A549 (cell line): Measurements from ENCODE around the gene CEP63. TPM values are rescaled to one million over a fixed set of nuclear protein-coding genes. Genes with fewer than 3 reads are reported as not detected.

ENCODE experiments used
- ATAC-seq, 2 experiments: fragments of 200-7000 bp in 1 of 2; fragments of >200 bp in 1 of 2; cut with Nextera tagmentation in 1 of 2; cut with Tn5 transposase in 1 of 2; 3 replicates each; pipeline versions ENCODE4 v1.8.0 to v1.9.1; 2018 to 2020; ENCODE audit warnings: mild to moderate bottlenecking in 1 of 2, moderate library complexity in 1 of 2
- CTCF ChIA-PET: fragments of 300-600 bp; sonication (Branson Sonifier 250); formaldehyde crosslinking; extraction: SDS; loops from one replicate; lab custom pipeline; 2021; ENCODE audit warnings: antibody characterized with exemption, inconsistent platforms; lab: Yijun Ruan, JAX
- POLR2A ChIA-PET: fragments of 350-600 bp; formaldehyde crosslinking; extraction: SDS; loops from one replicate; lab custom pipeline; 2021; ENCODE audit warnings: antibody characterized with exemption, inconsistent platforms; lab: Yijun Ruan, JAX
- DNase-seq, 2 experiments: peaks; one replicate each; pipeline versions ENCODE4 v3.0.0 to v3.0.0-alpha.2; 2011 to 2016; ENCODE audit warnings: low read depth in 1 of 2, low spot score in 1 of 2
- FAIRE-seq: peaks from 2 replicates; lab custom pipeline; 2011; peaks lifted over from hg19 to GRCh38; lab: Jason Lieb, UNC
- H3K27ac ChIP-seq, 2 experiments: fragments of >200 bp; sonication (Bioruptor Twin); formaldehyde crosslinking; 3 replicates each; pipeline ENCODE4 v1.5.1; 2016 to 2017
- H3K4me1 ChIP-seq: fragments of >200 bp; sonication (Bioruptor Twin); formaldehyde crosslinking; 3 replicates; pipeline ENCODE4 v1.6.1; 2016
- H3K4me2 ChIP-seq: fragments of >200 bp; sonication (Bioruptor Twin); formaldehyde crosslinking; 3 replicates; pipeline ENCODE4 v1.6.1; 2016
- H3K4me3 ChIP-seq: fragments of >200 bp; sonication (Bioruptor Twin); formaldehyde crosslinking; 3 replicates; pipeline ENCODE4 v1.5.1; 2016
- H3K9me3 ChIP-seq: fragments of >200 bp; sonication (Bioruptor Twin); formaldehyde crosslinking; 3 replicates; pipeline ENCODE4 v1.6.1; 2016
- ATOH8 ChIP-seq: fragments of 250-450 bp; sonication (Bioruptor Pico); IDR thresholded peaks from 2 replicates; pipeline ENCODE4 v1.5.0; 2020; ENCODE audit warnings: low read depth, mild to moderate bottlenecking, moderate library complexity
- CBX2 ChIP-seq: fragments of 200-600 bp; sonication (generic); IDR thresholded peaks from 2 replicates; pipeline ENCODE4 v1.6.1; 2016; ENCODE audit warnings: low read depth, mild to moderate bottlenecking, borderline replicate concordance
- CBX8 ChIP-seq: fragments of 200-600 bp; sonication (generic); IDR thresholded peaks from 2 replicates; pipeline ENCODE4 v1.6.1; 2016
- CHD2 ChIP-seq: fragments of 150-350 bp; IDR thresholded peaks from 2 replicates; pipeline ENCODE4 v1.6.1; 2014; ENCODE audit warnings: low read length; ENCODE audit not compliant: partially characterized antibody
- CHD4 ChIP-seq: fragments of 200-600 bp; sonication (generic); IDR thresholded peaks from 2 replicates; pipeline ENCODE4 v1.6.1; 2016; ENCODE audit warnings: antibody characterized with exemption, mild to moderate bottlenecking, borderline replicate concordance
- EHMT2 ChIP-seq: fragments of 200-600 bp; sonication (generic); IDR thresholded peaks from 2 replicates; pipeline ENCODE4 v1.6.1; 2016; ENCODE audit warnings: antibody characterized with exemption, low read depth, mild to moderate bottlenecking, moderate library complexity
- ELK1 ChIP-seq: fragments of 150-350 bp; IDR thresholded peaks from 2 replicates; pipeline ENCODE4 v1.6.1; 2014; ENCODE audit warnings: low read depth, mild to moderate bottlenecking, low read length
- EP300 ChIP-seq, 2 experiments: fragments of >200 bp; sonication (Bioruptor Twin); formaldehyde crosslinking; IDR thresholded peaks; 2 replicates in 1 of 2; 3 replicates in 1 of 2; pipeline ENCODE4 v1.6.1; 2016 to 2017
- ESRRA ChIP-seq: fragments of 150-350 bp; IDR thresholded peaks from 2 replicates; pipeline ENCODE4 v1.6.1; 2014; ENCODE audit warnings: mild to moderate bottlenecking, low read length, borderline replicate concordance
- FOSB ChIP-seq: fragments of 250-450 bp; sonication (Bioruptor Pico); IDR thresholded peaks from 2 replicates; pipeline ENCODE4 v1.5.0; 2020; ENCODE audit warnings: mild to moderate bottlenecking, moderate library complexity
- FOSL2 ChIP-seq, 2 experiments: fragments of 450-650 bp in 1 of 2; fragments of >200 bp in 1 of 2; sonication (Bioruptor Twin) in 1 of 2; formaldehyde crosslinking; IDR thresholded peaks; 2 replicates each; pipeline versions ENCODE4 v1.5.0 to v1.6.1; 2016 to 2020; ENCODE audit warnings: mild to moderate bottlenecking in 1 of 2, moderate library complexity in 1 of 2
- HMGXB4 ChIP-seq: fragments of 250-450 bp; sonication (Bioruptor Pico); IDR thresholded peaks from 2 replicates; pipeline ENCODE4 v1.5.0; 2021; ENCODE audit warnings: mild to moderate bottlenecking, moderate library complexity, borderline replicate concordance
- JUN ChIP-seq, 2 experiments: fragments of >200 bp; sonication (Bioruptor Twin); formaldehyde crosslinking; IDR thresholded peaks; 2 replicates in 1 of 2; 3 replicates in 1 of 2; pipeline ENCODE4 v1.6.1; 2016 to 2017
- KDM1A ChIP-seq: fragments of 200-600 bp; sonication (generic); IDR thresholded peaks from 2 replicates; pipeline ENCODE4 v1.6.1; 2016; ENCODE audit warnings: low read depth, mild to moderate bottlenecking
- KDM5A ChIP-seq: fragments of 200-600 bp; sonication (generic); IDR thresholded peaks from 2 replicates; pipeline ENCODE4 v1.6.1; 2016; ENCODE audit warnings: antibody characterized with exemption, mild to moderate bottlenecking
- MYC ChIP-seq: IDR thresholded peaks from 2 replicates; pipeline ENCODE4 v1.6.1; 2012; ENCODE audit warnings: mild to moderate bottlenecking, inconsistent platforms, low read length, improper control_type of control experiment, borderline replicate concordance
- NR3C1 ChIP-seq: fragments of >200 bp; sonication (Bioruptor Twin); formaldehyde crosslinking; IDR thresholded peaks from 3 replicates; pipeline ENCODE4 v1.6.1; 2017
- PBX3 ChIP-seq: IDR thresholded peaks from 2 replicates; pipeline ENCODE4 v1.6.1; 2012
- PHF8 ChIP-seq: fragments of 200-600 bp; sonication (generic); IDR thresholded peaks from 2 replicates; pipeline ENCODE4 v1.6.1; 2016; ENCODE audit warnings: low read depth, mild to moderate bottlenecking, antibody characterized with exemption, moderate library complexity, borderline replicate concordance
- POLR2A ChIP-seq: IDR thresholded peaks from 2 replicates; pipeline ENCODE4 v1.6.1; 2012; ENCODE audit warnings: mild to moderate bottlenecking, low read length
- POLR2AphosphoS2 ChIP-seq: conservative IDR thresholded peaks from 2 replicates; pipeline ENCODE4 v1.6.1; 2012; ENCODE audit warnings: low read length, improper control_type of control experiment, inconsistent platforms
- RFX5 ChIP-seq: fragments of 450-650 bp; IDR thresholded peaks from 2 replicates; pipeline ENCODE4 v1.7.1; 2014; ENCODE audit warnings: antibody characterized with exemption, mild to moderate bottlenecking, moderate library complexity
- SMC3 ChIP-seq: fragments of >200 bp; sonication (Bioruptor Twin); formaldehyde crosslinking; IDR thresholded peaks from 3 replicates; pipeline ENCODE4 v1.6.1; 2018; ENCODE audit warnings: inconsistent platforms
- TFCP2L1 ChIP-seq: fragments of 250-450 bp; sonication (Bioruptor Pico); IDR thresholded peaks from 2 replicates; pipeline ENCODE4 v1.5.0; 2021; ENCODE audit warnings: mild to moderate bottlenecking
- TP53 ChIP-seq: fragments of 250-450 bp; sonication (Bioruptor Pico); IDR thresholded peaks from 2 replicates; pipeline ENCODE4 v1.5.0; 2021; ENCODE audit warnings: mild to moderate bottlenecking, moderate library complexity
- ZFP36 ChIP-seq: fragments of 450-650 bp; IDR thresholded peaks from 2 replicates; pipeline ENCODE4 v1.6.1; 2014; ENCODE audit warnings: borderline replicate concordance; ENCODE audit not compliant: partially characterized antibody
- ZNF302 ChIP-seq: fragments of 250-450 bp; sonication (Bioruptor Pico); IDR thresholded peaks from 2 replicates; pipeline ENCODE4 v1.9.0; 2021; ENCODE audit warnings: inconsistent platforms, mild to moderate bottlenecking, moderate library complexity
- WGBS: methylation state at CpG from one replicate; pipeline ENCODE4 v1.1.6; 2017; ENCODE audit errors: missing lambda C conversion rate; 5-methylcytosine and 5-hydroxymethylcytosine counted together
- polyA plus RNA-seq, 4 experiments: library from polyadenylated mRNA; depleted of rRNA in 3 of 4; stranded (reverse); fragments of >200 nt; fragmentation: RNase III in 1 of 4; extraction: RNeasy Plus Mini Kit Qiagen cat#74134 plus additional on column Dnase treatment in 1 of 4; gene quantifications; 2 replicates in 3 of 4; 3 replicates in 1 of 4; pipeline ENCODE4 v1.2.3, GENCODE V29; 2011 to 2017
- TF ChIP-seq, protein P1 (sequence below): fragments of >200 bp; sonication (Bioruptor Twin); formaldehyde crosslinking; IDR thresholded peaks from 3 replicates; pipeline ENCODE4 v1.6.1; 2016
- TF ChIP-seq, protein P2 (sequence below): IDR thresholded peaks from 2 replicates; pipeline ENCODE4 v1.6.1; 2012; ENCODE audit warnings: low read depth, borderline replicate concordance
- TF ChIP-seq, protein P3 (sequence below): fragments of 450-650 bp; IDR thresholded peaks from 2 replicates; pipeline ENCODE4 v1.6.1; 2014; ENCODE audit warnings: antibody characterized with exemption

CEP63 gene
- polyA plus RNA-seq, 2 of the 4 experiments (the other 2 are of a cell fraction) = 17.4 to 24.0 TPM

- no peaks in the 10 kb centered on the region for H3K4me1 ChIP-seq
- H3K4me2 ChIP-seq = no peak overlapping the region
- no peak for ATAC-seq
- ChIA-PET CTCF (no interaction called here), POLR2A (no interaction called here)
- WGBS = 92% methylated on average over 2 of the region's 2 CpGs
- TF ChIP-seq EP300 (IDR thresholded peaks at IDR 0.05) = no peak
- no peak for TF ChIP-seq JUN (IDR thresholded peaks at IDR 0.05)
- no peak for TF ChIP-seq MYC
- no peak for TF ChIP-seq ESRRA
- TF ChIP-seq, protein P1, sequence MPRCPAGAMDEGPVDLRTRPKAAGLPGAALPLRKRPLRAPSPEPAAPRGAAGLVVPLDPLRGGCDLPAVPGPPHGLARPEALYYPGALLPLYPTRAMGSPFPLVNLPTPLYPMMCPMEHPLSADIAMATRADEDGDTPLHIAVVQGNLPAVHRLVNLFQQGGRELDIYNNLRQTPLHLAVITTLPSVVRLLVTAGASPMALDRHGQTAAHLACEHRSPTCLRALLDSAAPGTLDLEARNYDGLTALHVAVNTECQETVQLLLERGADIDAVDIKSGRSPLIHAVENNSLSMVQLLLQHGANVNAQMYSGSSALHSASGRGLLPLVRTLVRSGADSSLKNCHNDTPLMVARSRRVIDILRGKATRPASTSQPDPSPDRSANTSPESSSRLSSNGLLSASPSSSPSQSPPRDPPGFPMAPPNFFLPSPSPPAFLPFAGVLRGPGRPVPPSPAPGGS = no peak
- no peak for TF ChIP-seq RFX5
- no peak for TF ChIP-seq KDM1A
- TF ChIP-seq NR3C1 = no peak
- TF ChIP-seq POLR2A = no peak
- TF ChIP-seq POLR2AphosphoS2 = no peak
- TF ChIP-seq CHD2 = no peak
- TF ChIP-seq ELK1 = no peak
- TF ChIP-seq, protein P2, sequence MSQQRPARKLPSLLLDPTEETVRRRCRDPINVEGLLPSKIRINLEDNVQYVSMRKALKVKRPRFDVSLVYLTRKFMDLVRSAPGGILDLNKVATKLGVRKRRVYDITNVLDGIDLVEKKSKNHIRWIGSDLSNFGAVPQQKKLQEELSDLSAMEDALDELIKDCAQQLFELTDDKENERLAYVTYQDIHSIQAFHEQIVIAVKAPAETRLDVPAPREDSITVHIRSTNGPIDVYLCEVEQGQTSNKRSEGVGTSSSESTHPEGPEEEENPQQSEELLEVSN = no peak
- no peak for TF ChIP-seq FOSL2 (IDR thresholded peaks at IDR 0.05)
- no peak for TF ChIP-seq FOSL2 (CRISPR knock-in tag; IDR thresholded peaks at IDR 0.05)
- no peak for TF ChIP-seq PHF8
- no peak for TF ChIP-seq SMC3
- TF ChIP-seq HMGXB4 = no peak
- no peak for TF ChIP-seq ZNF302 (CRISPR knock-in tag)
- TF ChIP-seq TP53 (CRISPR knock-in tag) = no peak
- H3K9me3 ChIP-seq = no peaks in the 10 kb centered on the region
- no peak overlapping the region for H3K27ac ChIP-seq
- FAIRE-seq = no peak
- DNase-seq = no peak
- H3K4me3 ChIP-seq = no peak overlapping the region
These were observed 60.0 kb downstream of the CEP63 start for GRCh38 chr3:134545818-134546217.

DNA sequence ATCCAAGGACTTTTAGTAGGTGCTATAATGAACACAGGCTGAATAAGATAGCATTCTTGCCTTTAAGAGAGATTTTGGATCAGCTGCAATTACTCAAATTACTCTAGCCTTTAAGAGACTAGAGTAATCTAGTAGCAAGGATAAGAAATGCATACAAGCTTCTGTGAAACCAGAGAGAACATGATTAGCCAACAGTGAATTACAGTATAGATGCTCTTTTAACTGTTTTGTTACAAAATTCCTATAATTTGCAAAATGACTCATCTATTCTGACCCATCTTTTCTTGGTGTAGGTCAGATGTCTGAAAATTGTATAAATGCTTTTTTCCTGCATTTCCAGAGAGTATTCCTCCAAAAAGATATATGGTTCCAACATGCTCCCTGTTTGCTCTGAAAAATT is 66.9 kb downstream of the CEP63 start:
- no peak for DNase-seq
- TF ChIP-seq CBX2 = no peak
- no peak for TF ChIP-seq PBX3
- TF ChIP-seq POLR2A = no peak
- TF ChIP-seq CHD4 = no peak
- TF ChIP-seq, protein P3, sequence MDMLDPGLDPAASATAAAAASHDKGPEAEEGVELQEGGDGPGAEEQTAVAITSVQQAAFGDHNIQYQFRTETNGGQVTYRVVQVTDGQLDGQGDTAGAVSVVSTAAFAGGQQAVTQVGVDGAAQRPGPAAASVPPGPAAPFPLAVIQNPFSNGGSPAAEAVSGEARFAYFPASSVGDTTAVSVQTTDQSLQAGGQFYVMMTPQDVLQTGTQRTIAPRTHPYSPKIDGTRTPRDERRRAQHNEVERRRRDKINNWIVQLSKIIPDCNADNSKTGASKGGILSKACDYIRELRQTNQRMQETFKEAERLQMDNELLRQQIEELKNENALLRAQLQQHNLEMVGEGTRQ = no peak
- no peak for TF ChIP-seq ZFP36
- TF ChIP-seq FOSB (CRISPR knock-in tag) = no peak
- TF ChIP-seq EHMT2 = no peak
- no peak for TF ChIP-seq JUN (IDR thresholded peaks at IDR 0.05)
- TF ChIP-seq CBX8 = no peak
- TF ChIP-seq, protein P2 = no peak
- no peak for TF ChIP-seq KDM5A
- TF ChIP-seq TFCP2L1 (CRISPR knock-in tag) = no peak
- TF ChIP-seq KDM1A = no peak
- no peak for TF ChIP-seq ATOH8 (CRISPR knock-in tag)
- POLR2A ChIA-PET = no interaction called here
- Histone ChIP-seq H3K27ac (no peak overlapping the region), H3K4me3 (no peak overlapping the region), H3K9me3 (no peaks in the 10 kb centered on the region), H3K4me1 (no peaks in the 10 kb centered on the region), H3K4me2 (no peak overlapping the region)
- no peak for FAIRE-seq
- CTCF ChIA-PET = no interaction called here
- no peak for ATAC-seq
